Stimulated activated CD4-positive, alpha-beta T cell treated with anti-CD3 and anti-CD28 coated beads, Interleukin-1b, Interleukin-23, amount 100 ng/mL, for 48 hours (primary cell): ENCODE measurements around the gene BHMT2.
A peak's percentile ranks its signal among the peaks of the same experiment; 100 is the strongest.

Source experiments
- DNase-seq: peaks from one replicate; pipeline ENCODE4 v3.0.0-alpha.2; 2020

Gene BHMT2

GRCh38 chr5:79070350-79070667 is 742 bp downstream of the BHMT2 start:
- DNase-seq, result no peak

- DNase-seq, result no peak
Measured at GRCh38 chr5:79074641-79075040, 5.1 kb downstream of the BHMT2 start.

GRCh38 chr5:79075646-79076426 is 6.3 kb downstream of the BHMT2 start:
- DNase-seq, result no peak

GRCh38 chr5:79076819-79077218 is 7.3 kb downstream of the BHMT2 start:
- no peak for DNase-seq

GRCh38 chr5:79077680-79078365 is 8.3 kb downstream of the BHMT2 start:
- no peak for DNase-seq

GRCh38 chr5:79080804-79081203 is 11.2 kb downstream of the BHMT2 start:
- DNase-seq, result no peak

GRCh38 chr5:79081779-79082178 is 12.2 kb downstream of the BHMT2 start:
- DNase-seq, result no peak

GRCh38 chr5:79086116-79086515 is 16.5 kb downstream of the BHMT2 start:
- DNase-seq, result no peak

GRCh38 chr5:79088507-79088906 is 18.9 kb downstream of the BHMT2 start:
- no peak for DNase-seq

- DNase-seq, result no peak
Measured at GRCh38 chr5:79091064-79091463, 21.5 kb downstream of the BHMT2 start.

GRCh38 chr5:79093762-79094161 is 24.2 kb downstream of the BHMT2 start:
- no peak for DNase-seq

GRCh38 chr5:79105868-79106267 is 36.3 kb downstream of the BHMT2 start:
- no peak for DNase-seq

GRCh38 chr5:79107020-79107796 is 37.6 kb downstream of the BHMT2 start:
- DNase-seq, result no peak

GRCh38 chr5:79108086-79108485 is 38.5 kb downstream of the BHMT2 start:
- no peak for DNase-seq

GRCh38 chr5:79108792-79109191 is 39.2 kb downstream of the BHMT2 start:
- no peak for DNase-seq

- DNase-seq, result peak; percentile 23
Measured at GRCh38 chr5:79109527-79110492, 40.2 kb downstream of the BHMT2 start.

- DNase-seq, result no peak
Measured at GRCh38 chr5:79111387-79111959, 41.9 kb downstream of the BHMT2 start, which contains the start of gene BHMT. Gene BHMT (plus strand): TSS chr5:79111809. CDS start chr5:79111886, 77 bp downstream.

- DNase-seq, result no peak
Measured at GRCh38 chr5:79111960-79112702, 42.6 kb downstream of the BHMT2 start.

GRCh38 chr5:79112703-79113058 is 43.1 kb downstream of the BHMT2 start:
- no peak for DNase-seq

GRCh38 chr5:79119486-79119885 is 49.9 kb downstream of the BHMT2 start:
- no peak for DNase-seq

- no peak for DNase-seq
Measured at GRCh38 chr5:79120221-79120620, 50.7 kb downstream of the BHMT2 start.

GRCh38 chr5:79122973-79123372 is 53.4 kb downstream of the BHMT2 start:
- no peak for DNase-seq
